Stimulated activated CD8-positive, alpha-beta memory T cell treated with anti-CD3 and anti-CD28 coated beads, Interleukin-7, amount 100 ng/mL, for 48 hours (primary cell): ENCODE results near the gene ETV5.

Experiments used
- DNase-seq, 2 donors: peaks; one replicate each; pipeline ENCODE4 v3.0.0-alpha.2; 2020; ENCODE audit warnings: low read depth in 1 of 2; ENCODE audit errors: extremely low read depth in 1 of 2

The ETV5 gene

DNA sequence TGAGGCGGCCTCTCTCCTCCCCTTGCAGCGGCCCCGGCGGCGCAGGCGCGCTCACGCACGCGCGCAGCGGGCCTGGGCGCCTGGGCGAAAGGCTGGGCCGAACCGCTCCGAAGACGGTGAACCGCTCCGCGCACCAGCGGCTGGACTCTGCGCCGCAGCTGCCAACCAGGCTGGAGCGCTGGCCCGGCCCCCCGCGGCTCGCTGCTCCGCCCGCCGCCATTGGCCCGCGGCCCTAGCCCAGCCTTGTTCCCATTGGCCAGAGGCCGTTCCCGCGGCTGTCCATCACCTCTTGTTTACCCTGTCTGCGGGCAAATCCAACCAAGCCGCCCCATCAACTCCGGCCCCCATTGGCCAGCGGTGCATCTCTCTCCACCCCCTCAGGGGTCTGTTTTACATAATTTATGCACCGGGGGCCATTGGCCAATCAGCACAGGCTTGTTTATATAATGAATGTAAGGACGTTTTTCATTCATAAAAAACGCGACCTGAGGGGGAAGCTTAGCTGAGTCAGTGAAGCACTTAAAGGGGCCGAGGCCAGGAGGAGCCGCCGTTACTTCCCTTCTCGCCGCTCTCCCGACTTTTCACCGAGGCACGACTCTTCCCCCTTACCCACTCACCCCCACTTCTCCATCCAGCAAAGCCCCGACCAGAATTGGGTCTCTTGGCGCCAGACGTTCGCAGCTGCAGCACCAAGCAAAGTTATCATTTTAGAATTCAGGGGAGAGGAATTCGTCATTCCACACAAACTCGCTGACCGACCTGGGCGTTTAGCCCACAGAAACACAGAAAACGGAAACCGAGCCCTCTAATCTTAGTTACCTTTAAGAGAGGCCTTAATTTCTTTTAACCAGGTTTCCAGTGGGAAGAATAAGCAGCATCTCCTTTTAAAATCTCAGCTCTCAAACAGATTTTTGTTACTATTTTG, at the start of gene ETV5:
Gene ETV5, minus strand, starts transcription at position 149 of the 925 bp plus-strand sequence. CDS start 3,221 bp downstream, outside the sequence.
- DNase-seq = peak; percentile 88 to 94

GRCh38 chr3:186154641-186155040, 45.8 kb upstream of the ETV5 start:
- no peak for DNase-seq

- DNase-seq = no peak
Observed at GRCh38 chr3:186152889-186153292, 44.0 kb upstream of the ETV5 start.

GRCh38 chr3:186152361-186152798, 43.5 kb upstream of the ETV5 start:
- no peak for DNase-seq

DNA sequence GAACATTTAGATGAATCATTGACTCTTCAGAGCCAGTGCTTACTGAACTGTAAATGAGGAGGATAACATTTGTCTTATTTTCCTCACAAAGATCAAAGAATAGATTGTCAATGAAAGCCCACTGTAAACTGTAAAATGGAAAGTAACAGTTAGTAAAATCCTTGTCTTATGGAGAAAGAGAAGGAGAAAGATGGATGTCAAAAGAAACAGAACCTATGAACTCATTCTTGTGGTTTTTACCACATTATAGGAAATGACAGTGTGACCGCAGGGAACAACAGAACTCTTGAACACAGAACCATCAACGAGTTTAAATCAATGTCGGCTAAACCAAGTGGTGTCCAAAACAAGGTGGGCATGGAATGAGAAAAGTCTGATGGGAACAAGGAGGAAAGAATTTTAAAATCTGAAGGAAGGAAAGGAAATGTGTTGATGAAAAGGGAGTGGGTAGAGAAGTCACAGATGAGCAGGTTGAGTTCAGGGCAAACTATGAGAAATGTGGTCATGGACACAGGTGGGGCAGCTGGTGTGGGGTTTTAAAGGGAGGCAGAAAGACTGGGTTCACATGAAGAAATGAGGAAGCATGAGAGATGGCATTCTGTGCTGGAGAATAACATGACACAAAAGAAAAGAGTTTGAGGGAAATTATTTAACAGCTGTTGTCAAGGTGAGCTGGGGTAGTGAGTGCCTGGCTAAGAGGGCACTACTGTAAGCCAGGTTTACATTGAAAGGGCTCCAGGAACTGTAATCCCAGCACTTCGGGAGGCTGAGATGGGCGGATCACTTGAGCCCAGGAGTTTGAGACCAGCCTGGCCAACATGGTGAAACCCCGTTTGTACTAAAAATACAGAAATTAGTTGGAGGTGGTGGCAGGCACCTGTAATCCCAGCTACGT, 42.4 kb upstream of the ETV5 start:
- no peak for DNase-seq

DNA sequence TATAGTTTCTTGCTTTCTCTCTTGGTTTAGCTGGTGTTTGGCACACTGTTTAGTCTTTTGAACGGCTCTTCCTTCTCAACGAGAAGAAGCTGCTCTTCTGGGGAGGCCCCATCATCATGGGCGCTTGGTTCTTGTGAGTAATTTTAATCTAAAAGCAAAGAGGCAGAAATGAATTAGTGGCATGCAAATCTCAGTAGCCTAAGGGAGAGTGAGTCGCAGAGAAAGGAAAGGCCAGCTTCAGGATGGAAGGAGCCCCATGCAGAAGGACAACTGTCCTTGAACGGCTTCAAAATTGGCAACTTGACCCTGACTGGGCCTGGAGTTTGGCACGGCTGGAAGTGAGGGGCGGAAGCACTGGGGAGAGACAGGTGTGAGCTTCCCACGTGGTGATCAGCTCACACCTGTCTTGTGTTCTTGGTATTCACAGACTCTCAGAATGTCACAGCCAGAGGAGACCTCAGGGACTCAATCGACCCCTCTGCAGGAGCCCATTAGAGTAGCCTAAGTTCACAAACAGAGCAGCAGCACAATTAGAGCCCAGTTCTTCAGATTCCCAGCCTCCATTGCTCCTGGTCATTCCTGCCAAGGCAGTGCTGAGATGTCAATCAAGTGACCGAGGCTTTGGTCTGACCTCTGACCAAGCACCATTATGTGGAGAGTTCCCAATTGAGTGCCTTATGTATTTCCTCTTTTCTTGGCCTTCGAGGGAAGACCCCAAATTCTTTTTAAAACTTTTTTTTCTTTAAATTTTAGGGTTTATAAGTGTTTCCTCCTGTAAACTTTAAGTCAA, 41.3 kb upstream of the ETV5 start:
- DNase-seq = no peak

DNA sequence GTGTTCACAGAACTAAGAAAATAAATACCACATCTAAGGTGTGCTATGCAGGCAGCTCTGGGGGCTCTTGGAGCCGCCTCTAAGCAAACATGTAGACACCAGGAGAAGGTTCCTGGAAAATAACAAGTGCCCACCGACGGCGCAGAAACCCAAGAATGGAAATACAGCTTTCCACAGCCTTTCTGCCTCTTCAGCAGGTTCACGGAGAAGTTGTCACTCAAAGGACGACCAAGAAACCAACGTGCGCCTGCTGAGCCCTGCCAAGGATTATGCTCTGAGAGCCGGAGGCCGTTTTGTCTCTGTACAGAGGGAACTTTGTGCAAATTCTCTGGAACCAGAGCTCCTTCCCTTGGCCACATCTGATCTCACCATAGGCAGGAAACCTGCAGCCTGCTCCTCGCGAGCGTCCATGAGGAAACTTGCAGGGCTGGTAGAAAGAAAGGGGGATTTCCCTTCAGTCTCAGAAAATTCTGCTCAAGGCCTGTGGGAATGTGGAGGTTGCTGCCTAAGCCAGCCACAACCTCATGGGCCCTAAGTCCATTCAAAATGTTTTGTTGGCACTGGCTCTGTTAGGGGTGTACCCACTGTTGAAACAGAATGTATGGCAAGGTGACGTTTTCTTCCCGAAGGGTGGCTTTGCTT, 40.6 kb upstream of the ETV5 start:
- no peak for DNase-seq

GRCh38 chr3:186144257-186144656, 35.4 kb upstream of the ETV5 start:
- DNase-seq = no peak

DNA sequence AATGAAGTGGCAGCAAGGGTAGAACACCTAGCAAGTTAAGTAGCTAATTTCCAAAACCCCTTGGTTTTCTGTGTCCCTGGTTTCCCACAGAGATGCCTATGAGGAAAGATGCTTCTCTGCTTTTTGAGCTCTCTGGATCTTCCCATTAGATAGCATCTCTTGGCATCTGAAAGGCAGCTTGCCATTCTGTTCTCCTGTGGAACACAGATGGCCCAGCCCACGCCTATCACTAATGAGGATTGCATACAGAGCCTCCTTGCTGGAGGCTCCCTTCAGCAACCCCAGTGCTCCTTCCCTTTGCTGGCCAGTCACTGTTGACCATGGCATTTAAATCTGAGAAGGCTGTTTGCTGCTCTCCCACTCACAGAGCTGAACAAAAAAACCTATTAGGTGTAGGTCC, 34.4 kb upstream of the ETV5 start:
- no peak for DNase-seq

DNA sequence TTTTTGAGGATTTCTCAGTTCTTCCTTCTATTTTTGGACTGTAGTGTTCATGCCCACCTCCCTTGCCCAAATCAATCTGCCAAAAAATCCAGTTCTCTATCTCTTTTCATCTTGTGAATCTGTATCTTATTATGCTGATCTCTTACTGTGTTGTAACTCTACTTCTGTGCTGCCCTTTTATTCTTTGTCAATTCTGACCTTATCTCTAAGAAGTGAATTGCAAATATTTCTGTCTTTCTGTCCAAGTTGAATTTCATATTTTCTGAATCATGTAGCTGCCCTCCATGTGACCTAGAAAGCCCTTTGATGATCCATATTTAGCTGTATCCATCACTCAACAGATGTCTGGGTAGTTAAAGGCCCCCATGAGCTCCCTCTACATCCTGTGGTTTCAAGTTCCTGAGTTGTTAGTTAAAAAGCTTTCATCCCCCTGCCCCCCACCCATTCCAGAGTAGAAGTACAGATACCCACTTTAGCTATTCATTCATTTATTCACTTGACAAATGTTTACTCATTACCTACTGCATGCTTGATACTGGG, 33.6 kb upstream of the ETV5 start:
- DNase-seq = no peak

DNA sequence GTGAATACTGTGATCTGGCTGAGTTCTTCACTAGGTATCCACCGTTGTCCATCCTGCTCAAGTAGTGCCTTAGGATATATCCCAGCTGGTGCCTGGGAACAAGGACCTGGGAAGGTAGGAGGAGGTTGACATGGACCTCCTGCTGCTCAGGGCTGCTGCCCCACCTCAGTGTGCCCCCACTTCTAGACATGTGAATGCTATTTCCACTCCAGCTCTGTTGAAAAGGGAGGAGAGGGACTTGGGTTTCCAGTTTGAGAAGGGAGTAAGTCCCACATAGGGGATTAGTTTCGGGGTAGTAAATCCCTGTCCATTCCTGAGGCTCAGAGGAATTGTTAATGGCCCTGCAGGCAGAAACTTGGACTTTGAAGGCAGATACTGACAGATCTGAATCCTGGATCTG, 32.9 kb upstream of the ETV5 start:
- DNase-seq = no peak

DNA sequence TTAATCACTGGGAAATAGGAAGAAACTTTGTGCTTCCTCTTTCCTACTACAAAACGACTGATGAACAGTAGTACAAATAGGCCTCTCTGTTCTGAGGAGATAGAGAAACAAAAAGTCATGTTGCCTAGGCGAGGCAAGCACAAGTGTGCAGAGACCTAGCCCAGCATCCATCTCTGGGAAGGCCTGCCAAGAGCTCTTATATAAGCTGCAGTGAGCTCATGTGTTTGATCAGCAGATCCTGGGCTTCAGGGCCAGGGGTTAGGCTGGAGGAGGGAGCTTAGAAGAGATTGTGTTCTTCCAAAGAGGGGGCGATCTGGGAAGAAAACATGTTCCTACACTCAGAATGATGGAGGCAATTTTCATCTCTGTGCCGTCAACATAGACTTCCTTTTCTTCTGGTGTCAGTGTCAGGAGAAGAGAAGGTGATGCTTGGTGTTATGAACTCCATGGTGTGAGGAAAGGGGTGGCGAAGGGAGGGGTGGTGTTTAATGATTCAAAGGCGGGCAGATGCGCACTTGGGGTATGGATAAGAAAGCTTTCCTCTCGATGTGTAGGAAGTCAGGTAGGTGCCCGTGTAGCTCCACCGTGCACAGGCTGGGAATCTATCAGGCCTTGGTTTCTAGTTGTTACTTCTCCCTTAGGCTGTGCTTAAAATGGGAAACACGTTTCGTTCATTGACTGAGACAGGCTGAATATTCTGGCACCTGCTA, 29.5 kb upstream of the ETV5 start:
- DNase-seq = no peak

GRCh38 chr3:186137051-186137685, 28.3 kb upstream of the ETV5 start:
- no peak for DNase-seq

GRCh38 chr3:186133980-186134379, 25.1 kb upstream of the ETV5 start:
- no peak for DNase-seq

DNA sequence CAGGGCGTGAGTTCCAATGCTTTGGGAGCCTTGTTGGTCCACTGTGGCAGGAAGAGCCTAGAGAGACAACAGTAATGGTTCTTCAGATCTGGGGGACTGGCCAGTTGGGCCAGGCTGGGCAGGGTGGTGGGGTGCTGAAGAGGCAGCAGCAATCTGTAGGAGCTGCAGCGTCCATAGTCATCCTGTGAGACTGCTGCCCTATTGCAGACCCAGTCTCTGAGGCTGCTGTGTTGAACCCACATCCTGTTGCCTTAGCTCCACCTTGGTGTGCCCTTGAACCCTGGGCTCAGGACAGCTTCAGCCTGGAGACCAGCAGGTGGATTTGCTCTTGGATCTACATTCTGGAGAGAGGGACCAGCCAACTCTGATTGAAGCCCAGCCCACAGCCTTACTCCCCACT, 23.6 kb upstream of the ETV5 start:
- DNase-seq = no peak

DNA sequence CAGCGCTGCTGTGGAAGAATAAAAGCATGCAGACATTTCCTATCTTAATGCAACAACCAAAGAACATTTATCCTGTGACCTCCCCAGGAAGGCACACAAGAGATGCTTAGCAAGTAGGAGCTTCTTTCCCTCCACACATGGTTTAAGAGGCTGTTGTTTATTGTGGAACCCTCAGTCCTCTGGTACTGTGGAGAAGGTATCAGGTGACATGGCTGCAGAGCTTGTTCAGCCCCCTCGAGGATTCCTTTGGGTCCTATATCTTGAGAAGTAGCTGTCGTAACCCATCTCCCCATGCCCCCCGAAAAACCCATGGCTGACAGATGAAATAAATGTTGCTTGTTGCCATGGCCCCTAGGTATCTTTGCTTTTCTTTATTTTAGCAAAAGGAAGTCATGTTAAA, 20.3 kb upstream of the ETV5 start:
- no peak for DNase-seq

DNA sequence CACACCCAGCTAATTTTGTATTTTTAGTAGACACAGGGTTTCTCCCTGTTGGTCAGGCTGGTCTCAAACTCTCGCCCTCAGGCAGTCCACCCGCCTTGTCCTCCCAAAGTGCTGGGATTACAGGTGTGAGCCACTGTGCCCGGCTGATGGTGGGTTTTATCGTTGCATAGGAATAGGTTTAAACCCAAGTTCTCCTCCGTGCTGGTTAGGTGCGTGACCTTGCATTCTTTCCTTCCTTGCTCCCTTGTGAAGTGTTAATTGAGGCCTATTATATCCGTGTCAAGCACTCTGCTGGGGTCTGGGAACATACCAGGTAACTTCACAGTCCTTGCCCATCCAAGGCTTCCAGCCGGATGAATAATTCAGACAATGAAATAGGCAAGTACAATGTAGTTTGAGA, 19.3 kb upstream of the ETV5 start:
- DNase-seq = no peak

GRCh38 chr3:186127463-186127862, 18.6 kb upstream of the ETV5 start:
- DNase-seq = no peak

DNA sequence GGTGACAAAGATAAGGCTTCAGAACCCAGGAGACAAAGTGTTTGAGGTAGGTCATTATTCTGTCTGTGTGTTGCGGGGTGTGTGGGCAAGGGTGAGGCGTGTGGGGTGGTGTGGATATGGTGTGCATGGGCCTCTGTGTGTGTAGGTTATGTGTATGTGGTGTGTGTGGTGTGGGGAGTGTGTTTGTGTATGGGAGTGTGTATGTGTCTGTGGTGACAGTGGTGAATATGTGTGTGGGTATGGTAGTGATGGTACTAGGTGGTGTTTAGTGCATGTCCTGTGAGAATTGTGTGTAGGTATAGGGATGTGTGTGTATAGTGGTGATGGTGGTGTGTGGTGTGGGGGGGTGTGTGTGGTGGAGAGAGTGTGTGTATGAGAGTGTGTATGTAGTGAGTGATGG, 16.2 kb upstream of the ETV5 start:
- DNase-seq = no peak
